Hepatocyte (in vitro differentiated cells): ENCODE results near the gene KLF2. TPM values are rescaled to one million over a fixed set of nuclear protein-coding genes. Genes with fewer than 3 reads are reported as not detected.

Experiments used
- DNase-seq: peaks from one replicate; pipeline ENCODE4 v3.0.0-alpha.2; 2016; ENCODE audit warnings: low spot score
- H2AFZ ChIP-seq: fragments of 200-600 bp; sonication (generic); 2 replicates; pipeline ENCODE4 v1.6.0; 2016; ENCODE audit warnings: antibody characterized with exemption, mild to moderate bottlenecking
- H3K27ac ChIP-seq: fragments of 200-600 bp; sonication (generic); 2 replicates; pipeline ENCODE4 v1.5.1; 2016; ENCODE audit warnings: mild to moderate bottlenecking
- H3K27me3 ChIP-seq: fragments of 200-600 bp; sonication (generic); 2 replicates; pipeline ENCODE4 v1.6.1; 2016
- H3K36me3 ChIP-seq: fragments of 200-600 bp; sonication (generic); replicated peaks from 2 replicates; pipeline ENCODE4 v1.5.1; 2016; ENCODE audit warnings: low read depth; ENCODE audit not compliant: insufficient read depth
- H3K4me1 ChIP-seq: fragments of 200-600 bp; sonication (generic); 2 replicates; pipeline ENCODE4 v1.5.1; 2016; ENCODE audit warnings: mild to moderate bottlenecking, moderate library complexity; ENCODE audit not compliant: insufficient read depth
- H3K4me2 ChIP-seq: fragments of 200-600 bp; sonication (generic); 2 replicates; pipeline ENCODE4 v1.6.0; 2016
- H3K4me3 ChIP-seq: fragments of 200-600 bp; sonication (generic); 2 replicates; pipeline ENCODE4 v1.5.1; 2016; ENCODE audit warnings: mild to moderate bottlenecking
- H3K79me2 ChIP-seq: fragments of 200-600 bp; sonication (generic); 2 replicates; pipeline ENCODE4 v1.6.0; 2017; ENCODE audit warnings: mild to moderate bottlenecking
- H3K9me2 ChIP-seq: fragments of 200-600 bp; sonication (generic); replicated peaks from 2 replicates; pipeline ENCODE4 v1.6.0; 2017; ENCODE audit warnings: mild to moderate bottlenecking; ENCODE audit not compliant: insufficient read depth
- H3K9me3 ChIP-seq: fragments of 200-600 bp; sonication (generic); 2 replicates; pipeline ENCODE4 v1.5.1; 2016; ENCODE audit warnings: low read depth, mild to moderate bottlenecking
- H4K20me1 ChIP-seq: fragments of 200-600 bp; sonication (generic); 2 replicates; pipeline ENCODE4 v1.6.0; 2016; ENCODE audit warnings: mild to moderate bottlenecking; ENCODE audit not compliant: insufficient read depth, poor library complexity, severe bottlenecking
- EZH2 ChIP-seq: fragments of 200-600 bp; sonication (generic); IDR thresholded peaks from 2 replicates; pipeline ENCODE4 v1.6.1; 2016; ENCODE audit warnings: antibody characterized with exemption, mild to moderate bottlenecking, borderline replicate concordance
- EZH2phosphoT487 ChIP-seq: fragments of 200-600 bp; sonication (generic); IDR thresholded peaks from one replicate; pipeline ENCODE4 v1.6.1; 2018; ENCODE audit warnings: antibody characterized with exemption, mild to moderate bottlenecking, low read depth, moderate library complexity; ENCODE audit not compliant: unreplicated experiment, severe bottlenecking
- WGBS: methylation state at CpG from one replicate; pipeline ENCODE4 v1.1.6; 2016; ENCODE audit warnings: low lambda C conversion rate; ENCODE audit errors: missing lambda C conversion rate; 5-methylcytosine and 5-hydroxymethylcytosine counted together
- polyA plus RNA-seq: library from polyadenylated mRNA; unstranded; fragments of >200 nt; fragmentation: Nextera tagmentation; extraction: Ambion mirVana; gene quantifications from 2 replicates; pipeline ENCODE4 v1.2.1, GENCODE V29; 2016
- total RNA-seq: library from RNA; depleted of rRNA; stranded (reverse); fragments of >200 nt; gene quantifications from 2 replicates; pipeline ENCODE4 v1.2.3, GENCODE V29; 2014
- TF ChIP-seq, protein P1 (sequence below): fragments of 200-600 bp; sonication (generic); IDR thresholded peaks from 2 replicates; pipeline ENCODE4 v1.5.1; 2016; ENCODE audit warnings: antibody characterized with exemption, mild to moderate bottlenecking; ENCODE audit not compliant: poor library complexity

Gene KLF2
- total and polyA plus RNA-seq, 2 experiments from 2014 or later: 4.5 to 27.7 TPM

- Histone ChIP-seq H3K27me3 (no peaks in the 10 kb centered on the region), H3K4me3 (no peak overlapping the region), H2AFZ (no peak overlapping the region), H3K79me2 (no peaks in the 10 kb centered on the region), H3K9me3 (no peaks in the 10 kb centered on the region), H3K36me3 (no peaks in the 10 kb centered on the region), H3K9me2 (no peaks in the 10 kb centered on the region), H3K4me1 (no peaks in the 10 kb centered on the region), H3K27ac (no peak overlapping the region), H4K20me1 (no peaks in the 10 kb centered on the region), H3K4me2 (no peak overlapping the region)
- DNase-seq: no peak
- TF ChIP-seq EZH2phosphoT487: no peak
- TF ChIP-seq EZH2: no peak
- TF ChIP-seq, protein P1, sequence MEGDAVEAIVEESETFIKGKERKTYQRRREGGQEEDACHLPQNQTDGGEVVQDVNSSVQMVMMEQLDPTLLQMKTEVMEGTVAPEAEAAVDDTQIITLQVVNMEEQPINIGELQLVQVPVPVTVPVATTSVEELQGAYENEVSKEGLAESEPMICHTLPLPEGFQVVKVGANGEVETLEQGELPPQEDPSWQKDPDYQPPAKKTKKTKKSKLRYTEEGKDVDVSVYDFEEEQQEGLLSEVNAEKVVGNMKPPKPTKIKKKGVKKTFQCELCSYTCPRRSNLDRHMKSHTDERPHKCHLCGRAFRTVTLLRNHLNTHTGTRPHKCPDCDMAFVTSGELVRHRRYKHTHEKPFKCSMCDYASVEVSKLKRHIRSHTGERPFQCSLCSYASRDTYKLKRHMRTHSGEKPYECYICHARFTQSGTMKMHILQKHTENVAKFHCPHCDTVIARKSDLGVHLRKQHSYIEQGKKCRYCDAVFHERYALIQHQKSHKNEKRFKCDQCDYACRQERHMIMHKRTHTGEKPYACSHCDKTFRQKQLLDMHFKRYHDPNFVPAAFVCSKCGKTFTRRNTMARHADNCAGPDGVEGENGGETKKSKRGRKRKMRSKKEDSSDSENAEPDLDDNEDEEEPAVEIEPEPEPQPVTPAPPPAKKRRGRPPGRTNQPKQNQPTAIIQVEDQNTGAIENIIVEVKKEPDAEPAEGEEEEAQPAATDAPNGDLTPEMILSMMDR: no peak
- 85% methylated on average over 15 of the region's 15 CpGs for WGBS
Observed at GRCh38 chr19:16370641-16371391, 46.2 kb downstream of the KLF2 start.

DNA sequence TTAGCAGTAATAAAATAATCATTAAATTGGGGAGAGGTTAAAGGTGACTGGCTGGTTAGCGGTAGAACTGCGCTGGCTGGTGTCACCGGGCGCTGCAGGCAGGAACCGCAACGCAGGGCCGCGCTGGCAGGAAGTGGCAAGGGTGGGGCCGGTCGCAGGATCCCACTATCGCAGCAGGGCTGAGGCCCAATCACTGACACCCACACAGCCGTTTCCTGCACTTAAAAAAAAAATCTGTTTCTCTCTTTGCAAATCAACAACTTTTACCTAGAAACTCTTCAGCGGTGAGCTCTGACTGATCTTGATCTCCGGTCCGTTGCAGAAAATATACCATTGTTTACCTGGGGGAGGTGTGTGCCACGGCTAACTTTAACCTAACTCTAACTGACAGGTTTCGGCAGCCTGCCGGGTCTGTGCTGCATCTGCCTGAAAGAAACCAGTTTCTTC is 46.9 kb downstream of the KLF2 start:
- H3K27ac ChIP-seq: no peak overlapping the region
- H3K79me2 ChIP-seq: no peaks in the 10 kb centered on the region
- no peaks in the 10 kb centered on the region for H3K4me1 ChIP-seq
- whole genome bisulfite sequencing: 77% methylated on average over 18 of the region's 18 CpGs
- TF ChIP-seq EZH2: no peak
- TF ChIP-seq, protein P1: no peak
- no peak for TF ChIP-seq EZH2phosphoT487
- no peak overlapping the region for H2AFZ ChIP-seq
- H3K4me3 ChIP-seq: no peak overlapping the region
- no peaks in the 10 kb centered on the region for H3K27me3 ChIP-seq
- H3K36me3 ChIP-seq: no peaks in the 10 kb centered on the region
- DNase-seq: no peak
- no peaks in the 10 kb centered on the region for H3K9me3 ChIP-seq
- H3K4me2 ChIP-seq: no peak overlapping the region
- no peaks in the 10 kb centered on the region for H3K9me2 ChIP-seq
- H4K20me1 ChIP-seq: no peaks in the 10 kb centered on the region

GRCh38 chr19:16372065-16372915 is 47.7 kb downstream of the KLF2 start:
- TF ChIP-seq EZH2phosphoT487: no peak
- TF ChIP-seq, protein P1: no peak
- TF ChIP-seq EZH2: no peak
- Histone ChIP-seq H3K36me3 (no peaks in the 10 kb centered on the region), H3K4me2 (no peak overlapping the region), H3K9me2 (no peaks in the 10 kb centered on the region), H2AFZ (no peak overlapping the region), H3K27ac (no peak overlapping the region), H3K27me3 (no peaks in the 10 kb centered on the region), H3K4me3 (no peak overlapping the region), H3K79me2 (no peaks in the 10 kb centered on the region), H4K20me1 (no peaks in the 10 kb centered on the region), H3K4me1 (no peaks in the 10 kb centered on the region), H3K9me3 (no peaks in the 10 kb centered on the region)
- no peak for DNase-seq
- WGBS: 89% methylated on average over 17 of the region's 17 CpGs
